Mesenchymal stem cell (in vitro differentiated cells and primary cell): ENCODE measurements around the gene EIF1B.

Experiments used
- DNase-seq: peaks from one replicate; pipeline ENCODE4 v3.0.0-alpha.2; 2013
- H2AFZ ChIP-seq: one replicate; pipeline ENCODE4 v1.6.1; 2013; ENCODE audit warnings: low read depth, mild to moderate bottlenecking, control low read depth, inconsistent platforms, low read length, moderate library complexity
- H2AK5ac ChIP-seq: 2 replicates; pipeline ENCODE4 v1.6.1; 2013; ENCODE audit warnings: low read length, moderate library complexity, mild to moderate bottlenecking, inconsistent platforms; ENCODE audit not compliant: severe bottlenecking
- H2BK120ac ChIP-seq: one replicate; pipeline ENCODE4 v1.6.1; 2013; ENCODE audit warnings: low read depth, mild to moderate bottlenecking, inconsistent platforms, low read length, moderate library complexity
- H2BK12ac ChIP-seq, 2 experiments: one replicate each; pipeline ENCODE4 v1.6.1; 2013; ENCODE audit warnings: inconsistent platforms in 2 of 2, low read length in 2 of 2, mild to moderate bottlenecking in 2 of 2, moderate library complexity in 2 of 2, control low read depth in 1 of 2
- H2BK15ac ChIP-seq: one replicate; pipeline ENCODE4 v1.6.1; 2013; ENCODE audit warnings: mild to moderate bottlenecking, low read depth, inconsistent platforms; ENCODE audit not compliant: poor library complexity, severe bottlenecking
- H2BK5ac ChIP-seq: 2 replicates; pipeline ENCODE4 v1.6.1; 2013; ENCODE audit warnings: low read depth, mild to moderate bottlenecking, low read length, control low read depth, inconsistent platforms; ENCODE audit not compliant: poor library complexity, severe bottlenecking
- H3K14ac ChIP-seq, 2 experiments: one replicate each; pipeline ENCODE4 v1.6.1; 2013; ENCODE audit warnings: inconsistent platforms in 2 of 2, low read length in 2 of 2, control low read depth in 1 of 2, mild to moderate bottlenecking in 1 of 2, moderate library complexity in 1 of 2
- H3K18ac ChIP-seq, 2 experiments: one replicate each; pipeline ENCODE4 v1.6.1; 2013; ENCODE audit warnings: inconsistent platforms in 2 of 2, low read length in 2 of 2, control low read depth in 1 of 2, low read depth in 1 of 2, mild to moderate bottlenecking in 1 of 2
- H3K23ac ChIP-seq, 2 experiments: one replicate each; pipeline ENCODE4 v1.6.1; 2013; ENCODE audit warnings: inconsistent platforms in 2 of 2, low read length in 2 of 2, mild to moderate bottlenecking in 2 of 2, moderate library complexity in 2 of 2, control low read depth in 1 of 2
- H3K27ac ChIP-seq: 2 replicates; pipeline ENCODE4 v1.5.1; 2013; ENCODE audit warnings: mild to moderate bottlenecking, moderate library complexity, low read length, control low read depth, inconsistent platforms; ENCODE audit not compliant: poor library complexity, severe bottlenecking
- H3K27me3 ChIP-seq, 2 experiments: 2 replicates each; pipeline versions ENCODE4 v1.6.1 to v1.7.0; 2013; ENCODE audit warnings: low read length in 2 of 2, mild to moderate bottlenecking in 2 of 2, moderate library complexity in 2 of 2, control low read depth in 1 of 2, inconsistent platforms in 1 of 2; ENCODE audit not compliant: control insufficient read depth in 1 of 2, insufficient read depth in 1 of 2
- H3K36me3 ChIP-seq, 2 experiments: 2 replicates each; pipeline versions ENCODE4 v1.6.1 to v1.7.0; 2013; ENCODE audit warnings: low read length in 2 of 2, control low read depth in 1 of 2, inconsistent platforms in 1 of 2, low read depth in 1 of 2, mild to moderate bottlenecking in 1 of 2; ENCODE audit not compliant: insufficient read depth in 2 of 2, control insufficient read depth in 1 of 2
- H3K4ac ChIP-seq, 2 experiments: one replicate each; pipeline ENCODE4 v1.6.1; 2013; ENCODE audit warnings: inconsistent platforms in 2 of 2, low read length in 2 of 2, mild to moderate bottlenecking in 2 of 2, moderate library complexity in 2 of 2, control low read depth in 1 of 2, low read depth in 1 of 2
- H3K4me1 ChIP-seq: 2 replicates; pipeline ENCODE4 v1.6.1; 2013; ENCODE audit warnings: low read depth, low read length, control low read depth; ENCODE audit not compliant: control insufficient read depth, insufficient read depth
- H3K4me2 ChIP-seq: 2 replicates; pipeline ENCODE4 v1.6.1; 2013; ENCODE audit warnings: low read length, mild to moderate bottlenecking, inconsistent platforms; ENCODE audit not compliant: poor library complexity, severe bottlenecking
- H3K4me3 ChIP-seq, 2 experiments: 2 replicates each; pipeline versions ENCODE4 v1.5.1 to v1.7.0; 2013; ENCODE audit warnings: low read length in 2 of 2, mild to moderate bottlenecking in 2 of 2, control low read depth in 1 of 2, low read depth in 1 of 2; ENCODE audit not compliant: insufficient read depth in 1 of 2
- H3K79me1 ChIP-seq: replicated peaks from 2 replicates; pipeline ENCODE4 v1.6.1; 2013; ENCODE audit warnings: mild to moderate bottlenecking, control low read depth, low read length, inconsistent platforms; ENCODE audit not compliant: poor library complexity, severe bottlenecking
- H3K9ac ChIP-seq: 2 replicates; pipeline ENCODE4 v1.7.0; 2013; ENCODE audit warnings: mild to moderate bottlenecking, low read length, moderate library complexity
- H3K9me3 ChIP-seq: 2 replicates; pipeline ENCODE4 v1.7.0; 2013; ENCODE audit warnings: mild to moderate bottlenecking, low read length; ENCODE audit not compliant: control insufficient read depth
- H4K8ac ChIP-seq: one replicate; pipeline ENCODE4 v1.6.1; 2013; ENCODE audit warnings: inconsistent platforms, mild to moderate bottlenecking, low read length, moderate library complexity
- H4K91ac ChIP-seq: one replicate; pipeline ENCODE4 v1.6.1; 2013; ENCODE audit warnings: mild to moderate bottlenecking, low read length, inconsistent platforms
- WGBS: methylation state at CpG from one replicate; pipeline ENCODE4 v1.1.7; 2013; ENCODE audit warnings: mixed read lengths; 5-methylcytosine and 5-hydroxymethylcytosine counted together

EIF1B gene

GRCh38 chr3:40358454-40358853, 48.9 kb downstream of the EIF1B start:
- no peak overlapping the region for H3K9ac ChIP-seq
- H3K4me3 ChIP-seq: no peak overlapping the region
- no peaks in the 10 kb centered on the region for H3K36me3 ChIP-seq
- H3K18ac ChIP-seq: no peak overlapping the region
- no peak overlapping the region for H2BK12ac ChIP-seq
- no peak overlapping the region for H3K27ac ChIP-seq
- H3K9me3 ChIP-seq: no peaks in the 10 kb centered on the region
- no peak overlapping the region for H2AK5ac ChIP-seq
- H4K91ac ChIP-seq: no peak overlapping the region
- no peaks in the 10 kb centered on the region for H3K4me1 ChIP-seq
- no peak overlapping the region for H4K8ac ChIP-seq
- H3K27me3 ChIP-seq: peaks cover 0 to 4% of the 10 kb centered on the region in 2 experiments
- 64% methylated on average over 1 of the region's 1 CpG for WGBS
- no peak overlapping the region for H2BK5ac ChIP-seq
- H3K14ac ChIP-seq: no peak overlapping the region
- no peaks in the 10 kb centered on the region for H3K79me1 ChIP-seq
- no peak overlapping the region for H3K4ac ChIP-seq
- no peak overlapping the region for H2BK15ac ChIP-seq
- no peak overlapping the region for H3K23ac ChIP-seq
- DNase-seq: no peak
- H2BK120ac ChIP-seq: no peak overlapping the region
- no peak overlapping the region for H3K4me2 ChIP-seq
- H2AFZ ChIP-seq: no peak overlapping the region
